ENCODE measurements around the gene RHOH.

RHOH gene

GRCh38 chr4:40262861-40263260, 66.0 kb downstream of the RHOH start:
- DNase-seq (ENCODE audit: insufficient read length, low spot score) (no peak), FAIRE-seq (no peak)
- TF ChIP-seq PAX5 (IDR thresholded peaks at IDR 0.05; ENCODE audit: insufficient read depth, low read length, severe bottlenecking) (no peak), POU2F2 (IDR thresholded peaks at IDR 0.05; ENCODE audit: low read depth, low read length) (no peak), POLR2AphosphoS5 (IDR thresholded peaks at IDR 0.05; ENCODE audit: low read depth, low read length) (no peak), TAF1 (IDR thresholded peaks at IDR 0.05; ENCODE audit: low read depth, low read length) (no peak), SPI1 (IDR thresholded peaks at IDR 0.05; ENCODE audit: low read depth, low read length) (no peak), POLR2A (IDR thresholded peaks at IDR 0.05; ENCODE audit: low read depth, low read length) (no peak)

- FAIRE-seq (no peak), DNase-seq (ENCODE audit: insufficient read length, low spot score) (no peak)
- no peak for TF ChIP-seq PAX5 (IDR thresholded peaks at IDR 0.05; ENCODE audit: insufficient read depth, low read length, severe bottlenecking)
- TF ChIP-seq POU2F2 (IDR thresholded peaks at IDR 0.05; ENCODE audit: low read depth, low read length): no peak
- TF ChIP-seq POLR2A (IDR thresholded peaks at IDR 0.05; ENCODE audit: low read depth, low read length): no peak
- TF ChIP-seq SPI1 (IDR thresholded peaks at IDR 0.05; ENCODE audit: low read depth, low read length): no peak
- no peak for TF ChIP-seq POLR2AphosphoS5 (IDR thresholded peaks at IDR 0.05; ENCODE audit: low read depth, low read length)
- no peak for TF ChIP-seq TAF1 (IDR thresholded peaks at IDR 0.05; ENCODE audit: low read depth, low read length)
These were observed 67.7 kb downstream of the RHOH start for GRCh38 chr4:40264497-40264896.

- FAIRE-seq: no peak
- TF ChIP-seq POU2F2 (IDR thresholded peaks at IDR 0.05; ENCODE audit: low read depth, low read length) (no peak), POLR2A (IDR thresholded peaks at IDR 0.05; ENCODE audit: low read depth, low read length) (no peak), POLR2AphosphoS5 (IDR thresholded peaks at IDR 0.05; ENCODE audit: low read depth, low read length) (no peak), TAF1 (IDR thresholded peaks at IDR 0.05; ENCODE audit: low read depth, low read length) (no peak), SPI1 (IDR thresholded peaks at IDR 0.05; ENCODE audit: low read depth, low read length) (no peak), PAX5 (IDR thresholded peaks at IDR 0.05; ENCODE audit: insufficient read depth, low read length, severe bottlenecking) (no peak)
- no peak for DNase-seq (ENCODE audit: insufficient read length, low spot score)
These were observed 68.4 kb downstream of the RHOH start for GRCh38 chr4:40264995-40265909.

GRCh38 chr4:40265910-40266274, 69.1 kb downstream of the RHOH start:
- FAIRE-seq (no peak), DNase-seq (ENCODE audit: insufficient read length, low spot score) (no peak)
- TF ChIP-seq POLR2AphosphoS5 (IDR thresholded peaks at IDR 0.05; ENCODE audit: low read depth, low read length): no peak
- TF ChIP-seq POLR2A (IDR thresholded peaks at IDR 0.05; ENCODE audit: low read depth, low read length): no peak
- no peak for TF ChIP-seq TAF1 (IDR thresholded peaks at IDR 0.05; ENCODE audit: low read depth, low read length)
- TF ChIP-seq POU2F2 (IDR thresholded peaks at IDR 0.05; ENCODE audit: low read depth, low read length): no peak
- TF ChIP-seq SPI1 (IDR thresholded peaks at IDR 0.05; ENCODE audit: low read depth, low read length): no peak

- TF ChIP-seq POU2F2 (IDR thresholded peaks at IDR 0.05; ENCODE audit: low read depth, low read length) (no peak), POLR2AphosphoS5 (IDR thresholded peaks at IDR 0.05; ENCODE audit: low read depth, low read length) (no peak)
- FAIRE-seq (no peak), DNase-seq (ENCODE audit: insufficient read length, low spot score) (no peak)
These were observed 72.3 kb downstream of the RHOH start for GRCh38 chr4:40269133-40269532.

GRCh38 chr4:40270609-40271008, 73.8 kb downstream of the RHOH start:
- DNase-seq (ENCODE audit: insufficient read length, low spot score) (no peak), FAIRE-seq (no peak)
- TF ChIP-seq POU2F2 (IDR thresholded peaks at IDR 0.05; ENCODE audit: low read depth, low read length) (no peak), POLR2AphosphoS5 (IDR thresholded peaks at IDR 0.05; ENCODE audit: low read depth, low read length) (no peak), PAX5 (IDR thresholded peaks at IDR 0.05; ENCODE audit: insufficient read depth, low read length, severe bottlenecking) (no peak), SPI1 (IDR thresholded peaks at IDR 0.05; ENCODE audit: low read depth, low read length) (no peak), TAF1 (IDR thresholded peaks at IDR 0.05; ENCODE audit: low read depth, low read length) (no peak), POLR2A (IDR thresholded peaks at IDR 0.05; ENCODE audit: low read depth, low read length) (no peak)

GRCh38 chr4:40275065-40275730, 78.4 kb downstream of the RHOH start:
- no peak for TF ChIP-seq POLR2AphosphoS5 (IDR thresholded peaks at IDR 0.05; ENCODE audit: low read depth, low read length)
- no peak for TF ChIP-seq SPI1 (IDR thresholded peaks at IDR 0.05; ENCODE audit: low read depth, low read length)
- no peak for TF ChIP-seq POU2F2 (IDR thresholded peaks at IDR 0.05; ENCODE audit: low read depth, low read length)
- TF ChIP-seq PAX5 (IDR thresholded peaks at IDR 0.05; ENCODE audit: insufficient read depth, low read length, severe bottlenecking): no peak
- TF ChIP-seq TAF1 (IDR thresholded peaks at IDR 0.05; ENCODE audit: low read depth, low read length): no peak
- no peak for TF ChIP-seq POLR2A (IDR thresholded peaks at IDR 0.05; ENCODE audit: low read depth, low read length)
- DNase-seq (ENCODE audit: insufficient read length, low spot score) (no peak), FAIRE-seq (no peak)

- DNase-seq (ENCODE audit: insufficient read length, low spot score) (no peak), FAIRE-seq (peak; percentile 13)
- TF ChIP-seq POU2F2 (IDR thresholded peaks at IDR 0.05; ENCODE audit: low read depth, low read length) (no peak), POLR2AphosphoS5 (IDR thresholded peaks at IDR 0.05; ENCODE audit: low read depth, low read length) (no peak), TAF1 (IDR thresholded peaks at IDR 0.05; ENCODE audit: low read depth, low read length) (no peak), PAX5 (IDR thresholded peaks at IDR 0.05; ENCODE audit: insufficient read depth, low read length, severe bottlenecking) (no peak), SPI1 (IDR thresholded peaks at IDR 0.05; ENCODE audit: low read depth, low read length) (no peak), POLR2A (IDR thresholded peaks at IDR 0.05; ENCODE audit: low read depth, low read length) (no peak)
These were observed 79.7 kb downstream of the RHOH start for GRCh38 chr4:40276546-40276945.

- FAIRE-seq (no peak), DNase-seq (ENCODE audit: insufficient read length, low spot score) (no peak)
- TF ChIP-seq SPI1 (IDR thresholded peaks at IDR 0.05; ENCODE audit: low read depth, low read length) (no peak), POLR2AphosphoS5 (IDR thresholded peaks at IDR 0.05; ENCODE audit: low read depth, low read length) (no peak), TAF1 (IDR thresholded peaks at IDR 0.05; ENCODE audit: low read depth, low read length) (no peak), POU2F2 (IDR thresholded peaks at IDR 0.05; ENCODE audit: low read depth, low read length) (no peak), PAX5 (IDR thresholded peaks at IDR 0.05; ENCODE audit: insufficient read depth, low read length, severe bottlenecking) (no peak), POLR2A (IDR thresholded peaks at IDR 0.05; ENCODE audit: low read depth, low read length) (no peak)
These were observed 83.8 kb downstream of the RHOH start for GRCh38 chr4:40280586-40280985.

Measured in GM12891 (cell line).